Panc1 (cell line): Measurements from ENCODE around the gene GPX3. TPM values are rescaled to one million over a fixed set of nuclear protein-coding genes. Genes with fewer than 3 reads are reported as not detected.

Experiments used
- ATAC-seq: fragments of 200-7000 bp; cut with Tn5 transposase; 2 replicates; pipeline ENCODE4 v1.9.1; 2020; ENCODE audit warnings: mild to moderate bottlenecking, moderate library complexity
- BruUV-seq: library from RNA; stranded (reverse); fragments of 400-500 nt; replicated peaks from 2 replicates; lab custom pipeline; 2021; lab: Mats Ljungman, UMichigan
- CTCF ChIA-PET: fragments of 300-600 bp; sonication (Branson Sonifier 250); formaldehyde crosslinking; loops from one replicate; lab custom pipeline; 2022; ENCODE audit warnings: antibody characterized with exemption; lab: Charles Lee
- POLR2A ChIA-PET: fragments of 300-600 bp; sonication (Branson Sonifier 250); formaldehyde crosslinking; loops from one replicate; lab custom pipeline; 2022; ENCODE audit warnings: antibody characterized with exemption; lab: Charles Lee
- DNase-seq: peaks from one replicate; pipeline ENCODE4 v3.0.0-alpha.2; 2010; ENCODE audit warnings: low read depth, low spot score
- H3K27ac ChIP-seq: 2 replicates; pipeline ENCODE4 v1.5.1; 2011; ENCODE audit warnings: mild to moderate bottlenecking, low read length, inconsistent platforms
- H3K27me3 ChIP-seq: fragments of 200-500 bp; sonication (Bioruptor generic); 2 replicates; pipeline ENCODE4 v1.6.0; 2014; ENCODE audit warnings: low read length, inconsistent platforms; ENCODE audit not compliant: control insufficient read depth, insufficient read depth
- H3K36me3 ChIP-seq: fragments of 200-500 bp; sonication (Bioruptor generic); 2 replicates; pipeline ENCODE4 v1.5.1; 2014; ENCODE audit warnings: inconsistent platforms, mild to moderate bottlenecking, low read length, moderate library complexity; ENCODE audit not compliant: control insufficient read depth, insufficient read depth
- H3K4me1 ChIP-seq: 2 replicates; pipeline ENCODE4 v1.5.1; 2011; ENCODE audit warnings: inconsistent platforms, mild to moderate bottlenecking, low read length, moderate library complexity; ENCODE audit not compliant: control insufficient read depth, insufficient read depth
- H3K4me3 ChIP-seq, 2 experiments: 2 replicates each; pipeline ENCODE4 v1.5.1; 2011 to 2012; ENCODE audit warnings: low read depth in 2 of 2, low read length in 2 of 2, mild to moderate bottlenecking in 2 of 2, inconsistent platforms in 1 of 2, moderate library complexity in 1 of 2
- H3K9me3 ChIP-seq: fragments of 200-500 bp; sonication (Bioruptor generic); 2 replicates; pipeline ENCODE4 v1.5.1; 2014; ENCODE audit warnings: low read depth, mild to moderate bottlenecking, inconsistent platforms, low read length, moderate library complexity; ENCODE audit not compliant: control insufficient read depth, insufficient read depth
- CTCF ChIP-seq: fragments of 450-650 bp; IDR thresholded peaks from 2 replicates; pipeline ENCODE4 v1.5.1; 2017; ENCODE audit warnings: mild to moderate bottlenecking
- POLR2AphosphoS5 ChIP-seq: IDR thresholded peaks from 2 replicates; pipeline ENCODE4 v1.6.1; 2012; ENCODE audit warnings: mild to moderate bottlenecking, low read depth, low read length, moderate library complexity
- REST ChIP-seq, 2 experiments: IDR thresholded peaks; 2 replicates each; pipeline ENCODE4 v1.6.1; 2011 to 2012; ENCODE audit warnings: low read depth in 2 of 2, control low read depth in 1 of 2, low read length in 1 of 2, mild to moderate bottlenecking in 1 of 2, moderate library complexity in 1 of 2; ENCODE audit not compliant: insufficient read depth in 1 of 2
- SIN3A ChIP-seq: IDR thresholded peaks from 2 replicates; pipeline ENCODE4 v1.6.1; 2012; ENCODE audit warnings: low read depth, mild to moderate bottlenecking, low read length, moderate library complexity, borderline replicate concordance; ENCODE audit not compliant: insufficient read depth
- TCF7L2 ChIP-seq: IDR thresholded peaks from 2 replicates; pipeline ENCODE4 v1.6.1; 2011; ENCODE audit warnings: mild to moderate bottlenecking, low read depth, low read length, inconsistent platforms
- in situ Hi-C: cut with HindIII; loops from 2 replicates; pipeline ENCODE4 v1.10.0; 2016; ENCODE audit warnings: low sequenced_read_pairs, low pct_unique_long_range_greater_than_20kb
- intact Hi-C: fragments of 100-400 bp; cut with micrococcal nuclease; formaldehyde crosslinking; loops from one replicate; pipeline ENCODE4 v1.10.0; 2022; ENCODE audit not compliant: unreplicated experiment
- total RNA-seq: library from RNA; stranded (reverse); gene quantifications from one replicate; pipeline ENCODE4 v1.2.1, GENCODE V29; 2021; ENCODE audit not compliant: unreplicated experiment

GPX3 gene
- total RNA-seq, 1 experiment from 2014 or later: 8.5 TPM

- CTCF ChIA-PET: no interaction called here
- intact Hi-C loops: no loop called here
- Histone ChIP-seq H3K4me3 (no peak overlapping the region), H3K36me3 (no peaks in the 10 kb centered on the region), H3K27ac (no peak overlapping the region), H3K4me1 (peaks cover 7% of the 10 kb centered on the region), H3K9me3 (no peaks in the 10 kb centered on the region), H3K27me3 (no peaks in the 10 kb centered on the region)
- TF ChIP-seq POLR2AphosphoS5 (no peak), REST (IDR thresholded peaks at IDR 0.05; ENCODE audit: insufficient read depth in 1 of 2, low read depth in 2 of 2, low read length in 1 of 2) (no peak), CTCF (no peak), TCF7L2 (no peak), SIN3A (no peak)
- ATAC-seq (no peak), DNase-seq (no peak)
- POLR2A ChIA-PET: interaction anchor here (0.6 kb wide), 1 partner anchor 286 kb away, joined by 3 read pairs; no protein-coding TSS in a partner anchor
- no TSS peak for BruUV-seq
- in situ Hi-C loops: no loop called here
Measured at GRCh38 chr5:151076616-151077015, 56.2 kb downstream of the GPX3 start.

- Histone ChIP-seq H3K4me3 (no peak overlapping the region), H3K27me3 (no peaks in the 10 kb centered on the region), H3K9me3 (no peaks in the 10 kb centered on the region), H3K36me3 (no peaks in the 10 kb centered on the region), H3K4me1 (peaks cover 14% of the 10 kb centered on the region), H3K27ac (no peak overlapping the region)
- TF ChIP-seq REST (IDR thresholded peaks at IDR 0.05; ENCODE audit: insufficient read depth in 1 of 2, low read depth in 2 of 2, low read length in 1 of 2): no peak
- no peak for TF ChIP-seq POLR2AphosphoS5
- no peak for TF ChIP-seq CTCF
- TF ChIP-seq SIN3A: no peak
- no peak for TF ChIP-seq TCF7L2
- BruUV-seq: no TSS peak
- DNase-seq (no peak), ATAC-seq (no peak)
- in situ Hi-C loops: no loop called here
- CTCF ChIA-PET: no interaction called here
- intact Hi-C loops: no loop called here
- POLR2A ChIA-PET: no interaction called here
Measured at GRCh38 chr5:151077419-151077818, 57.0 kb downstream of the GPX3 start.
